HepG2 (cell line): Measurements from ENCODE around the gene ABHD2. TPM values are rescaled to one million over a fixed set of nuclear protein-coding genes. Genes with fewer than 3 reads are reported as not detected.

Experiments used
- CENPT ChIP-seq: sonication (generic); formaldehyde crosslinking; IDR thresholded peaks from 2 replicates; pipeline ENCODE4 v1.8.0; 2022; ENCODE audit warnings: low read depth, mild to moderate bottlenecking, moderate library complexity, missing genetic modification reagents
- FOXJ3 ChIP-seq: sonication (generic); formaldehyde crosslinking; IDR thresholded peaks from 2 replicates; pipeline ENCODE4 v1.4.0; 2020; ENCODE audit warnings: missing genetic modification reagents, mild to moderate bottlenecking, borderline replicate concordance
- JUND ChIP-seq: sonication (generic); formaldehyde crosslinking; IDR thresholded peaks from 2 replicates; pipeline ENCODE4 v1.8.0; 2022; ENCODE audit warnings: mild to moderate bottlenecking, missing genetic modification reagents
- KMT2A ChIP-seq: sonication (generic); formaldehyde crosslinking; IDR thresholded peaks from 2 replicates; pipeline ENCODE4 v1.4.0; 2020; ENCODE audit warnings: missing genetic modification reagents
- MAFF ChIP-seq: IDR thresholded peaks from 2 replicates; pipeline ENCODE4 v1.6.1; 2011; ENCODE audit warnings: low read depth, low read length, improper control_type of control experiment
- NAIF1 ChIP-seq: sonication (generic); formaldehyde crosslinking; IDR thresholded peaks from 2 replicates; pipeline ENCODE4 v1.5.0; 2020; ENCODE audit warnings: mild to moderate bottlenecking, missing genetic modification reagents, borderline replicate concordance
- NFE2 ChIP-seq: sonication (generic); formaldehyde crosslinking; IDR thresholded peaks from 2 replicates; pipeline ENCODE4 v1.4.0; 2020; ENCODE audit warnings: missing genetic modification reagents
- NR3C1 ChIP-seq: sonication (generic); formaldehyde crosslinking; IDR thresholded peaks from 2 replicates; pipeline ENCODE4 v1.4.0; 2020; ENCODE audit warnings: missing genetic modification reagents
- PCBP2 ChIP-seq: fragments of 200-400 bp; formaldehyde crosslinking; optimal IDR thresholded peaks from 2 replicates; pipeline ENCODE3; 2018; ENCODE audit warnings: low read length, low read depth; ENCODE audit not compliant: poor library complexity, severe bottlenecking
- PHF21A ChIP-seq: sonication (generic); formaldehyde crosslinking; IDR thresholded peaks from 2 replicates; pipeline ENCODE4 v1.5.0; 2020; ENCODE audit warnings: mild to moderate bottlenecking, missing genetic modification reagents
- SMC3 ChIP-seq: IDR thresholded peaks from 2 replicates; pipeline ENCODE4 v1.6.1; 2011; ENCODE audit warnings: low read length, improper control_type of control experiment
- SRF ChIP-seq: IDR thresholded peaks from 2 replicates; pipeline ENCODE4 v1.6.1; 2011; ENCODE audit warnings: mild to moderate bottlenecking, low read depth, low read length, moderate library complexity
- TBP ChIP-seq: sonication (generic); formaldehyde crosslinking; IDR thresholded peaks from 2 replicates; pipeline ENCODE4 v1.5.0; 2020; ENCODE audit warnings: missing genetic modification reagents
- XRCC5 ChIP-seq: fragments of 200-400 bp; formaldehyde crosslinking; optimal IDR thresholded peaks from 2 replicates; pipeline ENCODE3; 2017; ENCODE audit warnings: mild to moderate bottlenecking, low read length
- ZNF337 ChIP-seq: sonication (generic); formaldehyde crosslinking; IDR thresholded peaks from 2 replicates; pipeline ENCODE4 v1.5.1; 2020; ENCODE audit warnings: missing genetic modification reagents, low read depth, mild to moderate bottlenecking, borderline replicate concordance
- ZNF33A ChIP-seq: sonication (generic); formaldehyde crosslinking; IDR thresholded peaks from 2 replicates; pipeline ENCODE4 v1.5.1; 2020; ENCODE audit warnings: missing genetic modification reagents, mild to moderate bottlenecking, moderate library complexity, borderline replicate concordance
- ZNF567 ChIP-seq: sonication (generic); formaldehyde crosslinking; IDR thresholded peaks from 2 replicates; pipeline ENCODE4 v1.8.1; 2023; ENCODE audit warnings: mild to moderate bottlenecking, missing genetic modification reagents, borderline replicate concordance
- ZNF780A ChIP-seq: sonication (generic); formaldehyde crosslinking; IDR thresholded peaks from 2 replicates; pipeline ENCODE4 v1.8.0; 2022; ENCODE audit warnings: mild to moderate bottlenecking, missing genetic modification reagents, moderate library complexity
- ZNF879 ChIP-seq: sonication (generic); formaldehyde crosslinking; IDR thresholded peaks from 2 replicates; pipeline ENCODE4 v1.8.1; 2023; ENCODE audit warnings: missing genetic modification reagents
- ZSCAN12 ChIP-seq: sonication (generic); formaldehyde crosslinking; IDR thresholded peaks from 2 replicates; pipeline ENCODE4 v1.9.0; 2021; ENCODE audit warnings: mild to moderate bottlenecking, missing genetic modification reagents
- ZSCAN20 ChIP-seq: sonication (generic); formaldehyde crosslinking; IDR thresholded peaks from 2 replicates; pipeline ENCODE4 v1.4.0; 2020; ENCODE audit warnings: missing genetic modification reagents, mild to moderate bottlenecking, borderline replicate concordance
- polyA plus RNA-seq, 8 experiments: library from polyadenylated mRNA; depleted of rRNA in 3 of 8; stranded (reverse) in 7 of 8; unstranded in 1 of 8; fragments of >200 nt; fragmentation: Illumina TruSeq in 4 of 8; extraction: Trizol in 4 of 8; gene quantifications; 2 replicates each; pipeline versions ENCODE4 v1.2.1 to v1.2.3, GENCODE V29; 2011 to 2016; ENCODE audit warnings: low read depth in 4 of 8, missing spikeins in 1 of 8, mixed read lengths in 1 of 8; ENCODE audit not compliant: insufficient read depth in 1 of 8
- total RNA-seq, 5 experiments: library from RNA; depleted of rRNA; stranded (reverse); fragments of >200 nt; fragmentation: Illumina TruSeq; extraction: Trizol; gene quantifications; 2 replicates each; pipeline ENCODE4 v1.2.3, GENCODE V29; 2016; ENCODE audit warnings: low read depth in 1 of 5
- TF ChIP-seq, protein P1 (sequence below): sonication (generic); formaldehyde crosslinking; IDR thresholded peaks from 2 replicates; pipeline ENCODE4 v1.5.1; 2020; ENCODE audit warnings: missing genetic modification reagents, mild to moderate bottlenecking, borderline replicate concordance
- TF ChIP-seq, protein P2 (sequence below): sonication (generic); formaldehyde crosslinking; IDR thresholded peaks from 2 replicates; pipeline ENCODE4 v1.4.0; 2020; ENCODE audit warnings: missing genetic modification reagents
- TF ChIP-seq, protein P3 (sequence below): IDR thresholded peaks from 2 replicates; pipeline ENCODE4 v1.6.1; 2012; ENCODE audit warnings: inconsistent platforms
- TF ChIP-seq, protein P4 (sequence below): sonication (generic); formaldehyde crosslinking; IDR thresholded peaks from 2 replicates; pipeline ENCODE4 v1.4.0; 2020; ENCODE audit warnings: mild to moderate bottlenecking, missing genetic modification reagents, borderline replicate concordance

Gene ABHD2
- total and polyA plus RNA-seq, 2 of the 13 experiments (the other 11 are each of a cell fraction or from before 2014, with no cell fraction given) = 14.8 to 22.4 TPM

DNA sequence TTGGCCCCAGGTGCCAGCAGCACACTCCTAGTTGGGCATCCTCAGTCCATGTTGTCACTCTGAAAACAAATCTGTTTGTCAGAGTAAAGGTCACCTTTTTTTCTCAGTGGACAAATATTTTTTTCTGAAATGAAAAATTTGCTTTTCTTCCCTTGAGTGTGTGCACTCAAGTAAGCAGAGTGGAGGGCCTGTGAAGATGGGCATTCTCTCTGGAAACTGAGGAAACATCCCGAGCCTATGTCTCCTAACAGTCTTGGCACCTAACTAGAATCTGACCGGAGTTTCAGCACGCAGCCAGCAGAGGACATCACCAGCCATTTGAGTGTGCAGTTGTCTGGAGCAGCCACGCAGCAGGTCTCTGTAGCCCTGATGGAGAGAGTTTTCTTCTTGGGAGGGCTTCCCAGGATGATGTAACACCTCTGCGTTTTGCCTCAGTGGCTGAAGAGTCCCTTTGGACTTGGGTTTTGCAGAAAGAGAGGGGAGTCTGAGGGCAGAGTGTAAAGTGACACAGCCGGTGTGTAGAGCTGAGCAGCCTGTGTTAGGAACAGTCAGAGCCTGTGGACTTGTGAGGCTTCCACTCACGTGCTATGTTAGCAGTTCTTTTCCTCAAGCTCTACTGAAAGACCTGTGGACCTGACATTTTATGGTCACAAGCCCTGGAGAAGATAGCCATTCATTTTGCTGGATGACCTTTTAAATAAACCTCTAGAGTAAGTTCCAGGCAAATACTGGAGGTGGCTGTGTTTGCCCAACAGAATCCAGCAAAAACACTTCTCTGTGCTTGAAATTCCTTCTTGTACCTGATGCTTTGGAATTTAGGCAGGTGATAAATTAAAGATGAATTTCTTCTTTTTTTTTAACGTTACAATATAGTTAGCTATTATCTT lies 51.6 kb downstream of the ABHD2 start (continued):
- TF ChIP-seq ZNF780A (CRISPR knock-in tag) (no peak), MAFF (no peak), FOXJ3 (no peak; the same call in 1 of the 2 replicates), SRF (no peak), ZNF879 (CRISPR knock-in tag) (no peak), XRCC5 (peak; percentile 23), ZNF567 (no peak), ZNF337 (CRISPR knock-in tag) (no peak), NFE2 (CRISPR knock-in tag) (no peak), CENPT (CRISPR knock-in tag) (no peak), ZSCAN20 (CRISPR knock-in tag) (no peak), ZSCAN12 (no peak), NR3C1 (CRISPR knock-in tag) (no peak), SMC3 (peak; percentile 28; the same call in 1 of the 2 replicates), PCBP2 (no peak), JUND (CRISPR knock-in tag) (peak; percentile 40; the same call in 1 of the 2 replicates), ZNF33A (CRISPR knock-in tag) (no peak), PHF21A (CRISPR knock-in tag) (peak; percentile 63; the same call in 1 of the 2 replicates), KMT2A (CRISPR knock-in tag) (no peak), TBP (CRISPR knock-in tag) (no peak), NAIF1 (CRISPR knock-in tag) (peak; percentile 50; the same call in 1 of the 2 replicates)
- TF ChIP-seq, protein P1, sequence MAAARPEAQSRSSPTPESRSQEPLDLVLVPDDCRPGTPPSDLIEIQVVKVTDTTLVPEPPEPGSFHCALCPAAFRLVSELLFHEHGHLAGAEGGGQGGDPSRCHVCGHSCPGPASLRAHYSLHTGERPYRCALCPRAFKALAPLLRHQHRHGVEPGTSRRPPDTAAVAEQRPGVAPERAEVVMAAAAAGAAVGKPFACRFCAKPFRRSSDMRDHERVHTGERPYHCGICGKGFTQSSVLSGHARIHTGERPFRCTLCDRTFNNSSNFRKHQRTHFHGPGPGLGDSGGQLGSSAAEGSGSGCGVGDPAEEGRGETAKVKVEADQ (CRISPR knock-in tag) = no peak
- TF ChIP-seq, protein P2, sequence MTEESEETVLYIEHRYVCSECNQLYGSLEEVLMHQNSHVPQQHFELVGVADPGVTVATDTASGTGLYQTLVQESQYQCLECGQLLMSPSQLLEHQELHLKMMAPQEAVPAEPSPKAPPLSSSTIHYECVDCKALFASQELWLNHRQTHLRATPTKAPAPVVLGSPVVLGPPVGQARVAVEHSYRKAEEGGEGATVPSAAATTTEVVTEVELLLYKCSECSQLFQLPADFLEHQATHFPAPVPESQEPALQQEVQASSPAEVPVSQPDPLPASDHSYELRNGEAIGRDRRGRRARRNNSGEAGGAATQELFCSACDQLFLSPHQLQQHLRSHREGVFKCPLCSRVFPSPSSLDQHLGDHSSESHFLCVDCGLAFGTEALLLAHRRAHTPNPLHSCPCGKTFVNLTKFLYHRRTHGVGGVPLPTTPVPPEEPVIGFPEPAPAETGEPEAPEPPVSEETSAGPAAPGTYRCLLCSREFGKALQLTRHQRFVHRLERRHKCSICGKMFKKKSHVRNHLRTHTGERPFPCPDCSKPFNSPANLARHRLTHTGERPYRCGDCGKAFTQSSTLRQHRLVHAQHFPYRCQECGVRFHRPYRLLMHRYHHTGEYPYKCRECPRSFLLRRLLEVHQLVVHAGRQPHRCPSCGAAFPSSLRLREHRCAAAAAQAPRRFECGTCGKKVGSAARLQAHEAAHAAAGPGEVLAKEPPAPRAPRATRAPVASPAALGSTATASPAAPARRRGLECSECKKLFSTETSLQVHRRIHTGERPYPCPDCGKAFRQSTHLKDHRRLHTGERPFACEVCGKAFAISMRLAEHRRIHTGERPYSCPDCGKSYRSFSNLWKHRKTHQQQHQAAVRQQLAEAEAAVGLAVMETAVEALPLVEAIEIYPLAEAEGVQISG = no peak; the same call in 1 of the 2 replicates
- TF ChIP-seq, protein P3, sequence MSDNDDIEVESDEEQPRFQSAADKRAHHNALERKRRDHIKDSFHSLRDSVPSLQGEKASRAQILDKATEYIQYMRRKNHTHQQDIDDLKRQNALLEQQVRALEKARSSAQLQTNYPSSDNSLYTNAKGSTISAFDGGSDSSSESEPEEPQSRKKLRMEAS = peak; percentile 39; the same call in 1 of the 2 replicates
- TF ChIP-seq, protein P4, sequence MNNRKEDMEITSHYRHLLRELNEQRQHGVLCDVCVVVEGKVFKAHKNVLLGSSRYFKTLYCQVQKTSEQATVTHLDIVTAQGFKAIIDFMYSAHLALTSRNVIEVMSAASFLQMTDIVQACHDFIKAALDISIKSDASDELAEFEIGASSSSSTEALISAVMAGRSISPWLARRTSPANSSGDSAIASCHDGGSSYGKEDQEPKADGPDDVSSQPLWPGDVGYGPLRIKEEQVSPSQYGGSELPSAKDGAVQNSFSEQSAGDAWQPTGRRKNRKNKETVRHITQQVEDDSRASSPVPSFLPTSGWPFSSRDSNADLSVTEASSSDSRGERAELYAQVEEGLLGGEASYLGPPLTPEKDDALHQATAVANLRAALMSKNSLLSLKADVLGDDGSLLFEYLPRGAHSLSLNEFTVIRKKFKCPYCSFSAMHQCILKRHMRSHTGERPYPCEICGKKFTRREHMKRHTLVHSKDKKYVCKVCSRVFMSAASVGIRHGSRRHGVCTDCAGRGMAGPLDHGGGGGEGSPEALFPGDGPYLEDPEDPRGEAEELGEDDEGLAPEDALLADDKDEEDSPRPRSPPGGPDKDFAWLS = no peak
